SK-N-SH (cell line): ENCODE measurements around the gene LRTM2. TPM values are rescaled to one million over a fixed set of nuclear protein-coding genes. Genes with fewer than 3 reads are reported as not detected.

Experiments used
- CTCF ChIA-PET: fragments of 300-600, 350-600 bp; formaldehyde crosslinking; extraction: SDS; loops from one replicate; lab custom pipeline; 2021; lab: Yijun Ruan, JAX
- POLR2A ChIA-PET: fragments of 350-600 bp; sonication (Branson Sonifier 250); formaldehyde crosslinking; extraction: SDS; loops from one replicate; lab custom pipeline; 2020; ENCODE audit warnings: antibody characterized with exemption, inconsistent platforms; lab: Yijun Ruan, JAX
- DNase-seq: peaks from one replicate; pipeline ENCODE4 v3.0.0; 2012
- H2AFZ ChIP-seq: fragments of 200-600 bp; sonication (generic); 2 replicates; pipeline ENCODE4 v1.8.1; 2016; ENCODE audit warnings: antibody characterized with exemption, mild to moderate bottlenecking, low read depth
- H3F3A ChIP-seq: fragments of 200-600 bp; sonication (generic); replicated peaks from 2 replicates; pipeline ENCODE3; 2016; ENCODE audit warnings: antibody characterized with exemption, mild to moderate bottlenecking; ENCODE audit not compliant: insufficient read depth
- H3K27ac ChIP-seq, 2 experiments: fragments of 200-500 bp in 1 of 2; fragments of 200-600 bp in 1 of 2; sonication (Bioruptor generic) in 1 of 2; sonication (generic), shearing (Covaris generic) in 1 of 2; 2 replicates each; pipeline versions ENCODE4 v1.5.1 to v1.6.1; 2014 to 2016; ENCODE audit warnings: low read depth in 2 of 2, inconsistent platforms in 1 of 2, low read length in 1 of 2, mild to moderate bottlenecking in 1 of 2, mixed read lengths in 1 of 2
- H3K27me3 ChIP-seq: fragments of 200-600 bp; sonication (generic), shearing (Covaris generic); 2 replicates; pipeline ENCODE4 v1.6.1; 2016; ENCODE audit warnings: mixed run types; ENCODE audit not compliant: insufficient read depth
- H3K36me3 ChIP-seq, 2 experiments: fragments of 200-500 bp in 1 of 2; fragments of 200-600 bp in 1 of 2; sonication (Bioruptor generic) in 1 of 2; sonication (generic) in 1 of 2; replicated peaks in 1 of 2; 2 replicates each; pipeline versions ENCODE3 to v1.5.1; 2014 to 2016; ENCODE audit warnings: low read length in 1 of 2, mild to moderate bottlenecking in 1 of 2; ENCODE audit not compliant: insufficient read depth in 2 of 2, control insufficient read depth in 1 of 2
- H3K4me1 ChIP-seq, 2 experiments: fragments of 200-500 bp in 1 of 2; fragments of 200-600 bp in 1 of 2; sonication (Bioruptor generic) in 1 of 2; sonication (generic), shearing (Covaris generic) in 1 of 2; 2 replicates each; pipeline versions ENCODE4 v1.5.1 to v1.6.1; 2014 to 2016; ENCODE audit warnings: low read depth in 1 of 2, low read length in 1 of 2, mixed run types in 1 of 2; ENCODE audit not compliant: insufficient read depth in 2 of 2, control insufficient read depth in 1 of 2
- H3K4me2 ChIP-seq: fragments of 200-600 bp; sonication (generic), shearing (Covaris generic); 2 replicates; pipeline ENCODE4 v1.6.1; 2017; ENCODE audit warnings: mixed run types
- H3K4me3 ChIP-seq, 2 experiments: fragments of 200-500 bp in 1 of 2; fragments of 200-600 bp in 1 of 2; sonication (Bioruptor generic) in 1 of 2; sonication (generic), shearing (Covaris generic) in 1 of 2; 2 replicates each; pipeline versions ENCODE4 v1.5.1 to v1.8.1; 2014 to 2016; ENCODE audit warnings: low read depth in 2 of 2, inconsistent platforms in 1 of 2, low read length in 1 of 2, mild to moderate bottlenecking in 1 of 2, mixed read lengths in 1 of 2, moderate library complexity in 1 of 2
- H3K79me2 ChIP-seq: fragments of 200-600 bp; sonication (generic); 2 replicates; pipeline ENCODE4 v1.8.1; 2017; ENCODE audit warnings: mild to moderate bottlenecking; ENCODE audit not compliant: insufficient read depth
- H3K9ac ChIP-seq: fragments of 200-600 bp; sonication (generic); 2 replicates; pipeline ENCODE4 v1.6.1; 2017; ENCODE audit warnings: mixed run types
- H3K9me2 ChIP-seq: fragments of 200-600 bp; sonication (generic); 2 replicates; pipeline ENCODE4 v1.6.1; 2017; ENCODE audit warnings: mixed run types
- H3K9me3 ChIP-seq: fragments of 200-600 bp; sonication (generic); 2 replicates; pipeline ENCODE4 v1.6.1; 2017; ENCODE audit warnings: mixed run types, mild to moderate bottlenecking, moderate library complexity
- H4K20me1 ChIP-seq: fragments of 200-600 bp; sonication (generic); 2 replicates; pipeline ENCODE4 v1.6.1; 2017; ENCODE audit warnings: mild to moderate bottlenecking, mixed run types; ENCODE audit not compliant: insufficient read depth
- CHD2 ChIP-seq: fragments of 150-350 bp; IDR thresholded peaks from 2 replicates; pipeline ENCODE4 v1.6.1; 2018; ENCODE audit warnings: low read length; ENCODE audit not compliant: partially characterized antibody
- ELF1 ChIP-seq: IDR thresholded peaks from 2 replicates; pipeline ENCODE4 v1.4.0; 2012
- EZH2phosphoT487 ChIP-seq: fragments of 200-600 bp; sonication (generic); IDR thresholded peaks from 2 replicates; pipeline ENCODE4 v1.6.1; 2017; ENCODE audit warnings: low read depth, mixed run types, mild to moderate bottlenecking, antibody characterized with exemption, moderate library complexity, borderline replicate concordance
- FOSL2 ChIP-seq: IDR thresholded peaks from 2 replicates; pipeline ENCODE4 v1.4.0; 2012; ENCODE audit warnings: low read depth, mild to moderate bottlenecking, moderate library complexity, borderline replicate concordance
- FOXJ3 ChIP-seq: sonication (generic); formaldehyde crosslinking; IDR thresholded peaks from 2 replicates; pipeline ENCODE4 v1.5.1; 2020; ENCODE audit warnings: mild to moderate bottlenecking, missing genetic modification reagents
- GABPA ChIP-seq: IDR thresholded peaks from 2 replicates; pipeline ENCODE4 v1.4.0; 2012; ENCODE audit warnings: low read depth, mild to moderate bottlenecking
- JUND ChIP-seq: IDR thresholded peaks from 2 replicates; pipeline ENCODE4 v1.4.0; 2012
- MXI1 ChIP-seq: IDR thresholded peaks from 2 replicates; pipeline ENCODE4 v1.6.1; 2012; ENCODE audit warnings: mild to moderate bottlenecking, low read depth, low read length, improper control_type of control experiment
- POLR2AphosphoS5 ChIP-seq: IDR thresholded peaks from 2 replicates; pipeline ENCODE4 v1.6.1; 2012; ENCODE audit warnings: low read depth, low read length
- RAD21 ChIP-seq: IDR thresholded peaks from 2 replicates; pipeline ENCODE4 v1.6.1; 2012; ENCODE audit warnings: mild to moderate bottlenecking, low read length
- RCOR1 ChIP-seq: fragments of 150-350 bp; IDR thresholded peaks from 2 replicates; pipeline ENCODE4 v1.6.1; 2017; ENCODE audit warnings: antibody characterized with exemption, low read length
- RFX5 ChIP-seq: IDR thresholded peaks from 2 replicates; pipeline ENCODE4 v1.6.1; 2012; ENCODE audit warnings: mild to moderate bottlenecking, improper control_type of control experiment, low read length
- RXRA ChIP-seq: IDR thresholded peaks from 2 replicates; pipeline ENCODE4 v1.4.0; 2012; ENCODE audit warnings: low read depth, mild to moderate bottlenecking, borderline replicate concordance
- TCF12 ChIP-seq: IDR thresholded peaks from 2 replicates; pipeline ENCODE4 v1.4.0; 2012
- TEAD4 ChIP-seq: IDR thresholded peaks from 2 replicates; pipeline ENCODE4 v1.4.0; 2012; ENCODE audit warnings: mild to moderate bottlenecking, borderline replicate concordance; ENCODE audit not compliant: insufficient read depth
- YY1 ChIP-seq: IDR thresholded peaks from 2 replicates; pipeline ENCODE4 v1.4.0; 2012; ENCODE audit warnings: low read depth, mild to moderate bottlenecking
- ZBTB33 ChIP-seq: IDR thresholded peaks from 2 replicates; pipeline ENCODE4 v1.4.0; 2012; ENCODE audit warnings: low read depth, borderline replicate concordance
- whole genome bisulfite sequencing: methylation state at CpG from one replicate; pipeline ENCODE4 v1.1.6; 2017; ENCODE audit warnings: low lambda C conversion rate; 5-methylcytosine and 5-hydroxymethylcytosine counted together
- polyA plus RNA-seq, 3 experiments: library from polyadenylated mRNA; depleted of rRNA; stranded (reverse); fragments of >200 nt; gene quantifications; 2 replicates each; pipeline ENCODE4 v1.2.3, GENCODE V29; 2012
- TF ChIP-seq, protein P1 (sequence below): IDR thresholded peaks from 2 replicates; pipeline ENCODE4; 2012

Gene LRTM2
- polyA plus RNA-seq, 1 of the 3 experiments (the other 2 are of a cell fraction): not detected

- no peaks in the 10 kb centered on the region for H3K36me3 ChIP-seq
- H3K9me3 ChIP-seq: no peaks in the 10 kb centered on the region
- no peaks in the 10 kb centered on the region for H3F3A ChIP-seq
- H3K79me2 ChIP-seq: no peaks in the 10 kb centered on the region
- H3K9me2 ChIP-seq: no peaks in the 10 kb centered on the region
- H3K4me3 ChIP-seq: no peak overlapping the region
- 69% methylated on average over 5 of the region's 5 CpGs for WGBS
- ChIA-PET CTCF (no interaction called here), POLR2A (no interaction called here)
- H4K20me1 ChIP-seq: no peaks in the 10 kb centered on the region
- no peak overlapping the region for H2AFZ ChIP-seq
- no peak overlapping the region for H3K4me2 ChIP-seq
- H3K4me1 ChIP-seq: no peaks in the 10 kb centered on the region
- DNase-seq: no peak
- TF ChIP-seq POLR2AphosphoS5: no peak
- no peak for TF ChIP-seq TCF12
- no peak for TF ChIP-seq TEAD4
- TF ChIP-seq RFX5: no peak
- TF ChIP-seq FOSL2: no peak
- TF ChIP-seq FOXJ3 (CRISPR knock-in tag): no peak
- no peak for TF ChIP-seq CHD2
- TF ChIP-seq GABPA: no peak
- TF ChIP-seq, protein P1, sequence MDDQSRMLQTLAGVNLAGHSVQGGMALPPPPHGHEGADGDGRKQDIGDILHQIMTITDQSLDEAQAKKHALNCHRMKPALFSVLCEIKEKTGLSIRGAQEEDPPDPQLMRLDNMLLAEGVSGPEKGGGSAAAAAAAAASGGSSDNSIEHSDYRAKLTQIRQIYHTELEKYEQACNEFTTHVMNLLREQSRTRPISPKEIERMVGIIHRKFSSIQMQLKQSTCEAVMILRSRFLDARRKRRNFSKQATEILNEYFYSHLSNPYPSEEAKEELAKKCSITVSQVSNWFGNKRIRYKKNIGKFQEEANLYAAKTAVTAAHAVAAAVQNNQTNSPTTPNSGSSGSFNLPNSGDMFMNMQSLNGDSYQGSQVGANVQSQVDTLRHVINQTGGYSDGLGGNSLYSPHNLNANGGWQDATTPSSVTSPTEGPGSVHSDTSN: no peak
- no peak for TF ChIP-seq EZH2phosphoT487
- TF ChIP-seq RXRA: no peak
- no peak for TF ChIP-seq ELF1
- TF ChIP-seq MXI1: no peak
- no peak for TF ChIP-seq JUND
- TF ChIP-seq YY1: no peak
- TF ChIP-seq RAD21: no peak
- no peak for TF ChIP-seq RCOR1
- TF ChIP-seq, all 33 proteins: peak for 0
- H3K27ac ChIP-seq: no peak overlapping the region
- no peak overlapping the region for H3K9ac ChIP-seq
- peaks cover 3% of the 10 kb centered on the region; the same call in 1 of the 2 replicates for H3K27me3 ChIP-seq
Measured at GRCh38 chr12:1885082-1885596, 64.8 kb downstream of the LRTM2 start.

- no peaks in the 10 kb centered on the region for H3K79me2 ChIP-seq
- H3K4me3 ChIP-seq: no peak overlapping the region
- CTCF ChIA-PET: no interaction called here
- H2AFZ ChIP-seq: no peak overlapping the region
- 66% methylated on average over 13 of the region's 13 CpGs for WGBS
- no peaks in the 10 kb centered on the region for H3K36me3 ChIP-seq
- H3K27me3 ChIP-seq: no peaks in the 10 kb centered on the region; the same call in 1 of the 2 replicates
- DNase-seq: no peak
- no peak overlapping the region for H3K4me2 ChIP-seq
- no peak overlapping the region for H3K27ac ChIP-seq
- POLR2A ChIA-PET: no interaction called here
- no peaks in the 10 kb centered on the region for H3F3A ChIP-seq
- H3K9me3 ChIP-seq: no peaks in the 10 kb centered on the region
- H3K9ac ChIP-seq: no peak overlapping the region
- no peaks in the 10 kb centered on the region for H4K20me1 ChIP-seq
- no peaks in the 10 kb centered on the region for H3K4me1 ChIP-seq
- TF ChIP-seq TCF12 (no peak), ZBTB33 (no peak)
- H3K9me2 ChIP-seq: no peaks in the 10 kb centered on the region
Measured at GRCh38 chr12:1885599-1886245, 65.4 kb downstream of the LRTM2 start.

Other genes with a start within 250 kb of the LRTM2 start
- 11.3 and 12.8 TPM in 2 replicates for gene FBXL14, start 226.0 kb upstream of the LRTM2 start, polyA plus RNA-seq (2012; rRNA removed)
- gene WNT5B, start 191.3 kb upstream of the LRTM2 start, polyA plus RNA-seq (2012; rRNA removed): 29.3 and 29.4 TPM in 2 replicates
- gene ADIPOR2, start 129.5 kb upstream of the LRTM2 start, polyA plus RNA-seq (2012; rRNA removed): 17.1 and 19.5 TPM in 2 replicates
- 0.02 TPM in 1 of 2 replicates, not detected in the other for gene CACNA2D4, start 98.1 kb downstream of the LRTM2 start, polyA plus RNA-seq (2012; rRNA removed)
- 18.8 and 23.2 TPM in 2 replicates for gene DCP1B, start 183.9 kb downstream of the LRTM2 start, polyA plus RNA-seq (2012; rRNA removed)
- 1.5 and 1.6 TPM in 2 replicates for gene CACNA1C, start 232.4 kb downstream of the LRTM2 start, polyA plus RNA-seq (2012; rRNA removed)